Measurements from ENCODE around the gene JUNB.

Gene JUNB

DNA sequence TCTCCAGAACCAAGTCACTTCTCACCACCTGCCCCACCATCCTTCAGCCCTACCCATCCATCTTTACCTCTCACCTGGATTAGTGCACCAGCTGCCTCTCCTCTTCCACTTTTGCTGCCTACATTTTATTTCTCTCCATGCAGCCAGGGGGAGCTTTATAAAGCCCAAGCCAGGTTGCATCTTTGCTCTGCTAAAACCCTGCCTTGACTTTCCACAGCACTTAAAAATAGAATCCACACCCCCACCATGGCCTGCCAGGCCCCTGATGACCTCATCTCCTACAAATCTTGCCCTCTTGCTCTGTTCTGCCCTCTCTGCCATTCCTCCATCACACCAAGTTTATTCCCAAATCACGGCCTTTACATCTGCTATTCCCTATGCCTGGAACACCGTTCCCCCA is 17.7 kb upstream of the JUNB start:
- H3K27ac ChIP-seq, result no peak overlapping the region
- no peak for TF ChIP-seq ZFX (IDR thresholded peaks at IDR 0.05)
- TF ChIP-seq, protein P1, sequence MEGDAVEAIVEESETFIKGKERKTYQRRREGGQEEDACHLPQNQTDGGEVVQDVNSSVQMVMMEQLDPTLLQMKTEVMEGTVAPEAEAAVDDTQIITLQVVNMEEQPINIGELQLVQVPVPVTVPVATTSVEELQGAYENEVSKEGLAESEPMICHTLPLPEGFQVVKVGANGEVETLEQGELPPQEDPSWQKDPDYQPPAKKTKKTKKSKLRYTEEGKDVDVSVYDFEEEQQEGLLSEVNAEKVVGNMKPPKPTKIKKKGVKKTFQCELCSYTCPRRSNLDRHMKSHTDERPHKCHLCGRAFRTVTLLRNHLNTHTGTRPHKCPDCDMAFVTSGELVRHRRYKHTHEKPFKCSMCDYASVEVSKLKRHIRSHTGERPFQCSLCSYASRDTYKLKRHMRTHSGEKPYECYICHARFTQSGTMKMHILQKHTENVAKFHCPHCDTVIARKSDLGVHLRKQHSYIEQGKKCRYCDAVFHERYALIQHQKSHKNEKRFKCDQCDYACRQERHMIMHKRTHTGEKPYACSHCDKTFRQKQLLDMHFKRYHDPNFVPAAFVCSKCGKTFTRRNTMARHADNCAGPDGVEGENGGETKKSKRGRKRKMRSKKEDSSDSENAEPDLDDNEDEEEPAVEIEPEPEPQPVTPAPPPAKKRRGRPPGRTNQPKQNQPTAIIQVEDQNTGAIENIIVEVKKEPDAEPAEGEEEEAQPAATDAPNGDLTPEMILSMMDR (conservative IDR thresholded peaks at IDR 0.05), result peak; percentile 21; the same call in 1 of the 2 replicates

DNA sequence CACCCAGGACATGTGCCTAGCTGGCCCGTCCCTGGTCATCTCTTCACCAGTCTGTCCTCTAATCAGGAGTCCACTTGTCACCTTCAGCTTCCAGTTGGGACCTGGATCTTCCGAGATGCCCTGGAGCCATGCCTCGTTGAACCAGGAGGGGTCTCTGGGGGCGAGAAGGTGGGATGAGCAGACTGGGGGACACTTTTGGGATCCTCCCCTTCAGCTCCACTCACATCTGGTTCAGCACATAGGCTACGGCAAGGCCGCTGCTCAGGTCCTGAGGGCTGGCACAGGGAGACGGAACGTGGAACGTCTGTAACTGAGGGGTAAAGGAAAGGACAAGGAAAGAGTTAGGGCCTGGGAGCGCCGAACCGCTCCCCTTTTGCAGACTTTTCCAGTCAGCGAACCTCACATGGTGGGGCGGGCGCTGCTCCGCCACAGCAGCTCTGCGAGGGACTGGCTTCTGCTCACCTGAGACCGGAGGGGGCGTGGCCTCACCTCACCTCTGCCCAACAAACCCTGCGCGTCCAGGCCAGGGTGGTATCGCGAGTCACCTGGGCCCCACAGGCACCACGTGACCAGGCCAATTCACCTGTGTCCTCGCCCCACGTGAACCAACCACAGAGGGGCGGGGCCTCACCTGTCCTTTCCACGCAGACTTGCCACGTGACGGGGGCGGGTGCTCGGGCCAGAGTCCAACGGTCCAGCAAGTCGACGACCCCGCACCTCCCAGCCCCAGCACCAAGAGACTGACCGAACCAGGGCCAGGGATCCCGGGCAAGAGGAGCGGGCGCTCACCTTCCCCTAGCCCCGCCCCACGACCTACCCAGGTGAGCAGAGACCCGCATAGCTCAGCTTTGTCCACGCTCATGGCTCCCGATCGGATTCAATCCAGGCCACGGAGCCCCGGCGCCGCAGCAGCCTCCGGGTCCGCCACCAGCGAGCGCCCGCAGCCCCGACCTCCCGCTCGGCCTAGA is 16.4 kb upstream of the JUNB start, which contains the start of gene HOOK2:
TSS of gene HOOK2 (minus strand) at position 965 of the 968 bp plus-strand sequence. CDS start at position 862, 103 bp downstream.
- peak within 1 kb of the TSS; percentile 85 for H3K27ac ChIP-seq
- TF ChIP-seq ZFX (IDR thresholded peaks at IDR 0.05), result peak; percentile 45; the same call in 1 of the 2 replicates
- TF ChIP-seq, protein P1 (conservative IDR thresholded peaks at IDR 0.05), result no peak

DNA sequence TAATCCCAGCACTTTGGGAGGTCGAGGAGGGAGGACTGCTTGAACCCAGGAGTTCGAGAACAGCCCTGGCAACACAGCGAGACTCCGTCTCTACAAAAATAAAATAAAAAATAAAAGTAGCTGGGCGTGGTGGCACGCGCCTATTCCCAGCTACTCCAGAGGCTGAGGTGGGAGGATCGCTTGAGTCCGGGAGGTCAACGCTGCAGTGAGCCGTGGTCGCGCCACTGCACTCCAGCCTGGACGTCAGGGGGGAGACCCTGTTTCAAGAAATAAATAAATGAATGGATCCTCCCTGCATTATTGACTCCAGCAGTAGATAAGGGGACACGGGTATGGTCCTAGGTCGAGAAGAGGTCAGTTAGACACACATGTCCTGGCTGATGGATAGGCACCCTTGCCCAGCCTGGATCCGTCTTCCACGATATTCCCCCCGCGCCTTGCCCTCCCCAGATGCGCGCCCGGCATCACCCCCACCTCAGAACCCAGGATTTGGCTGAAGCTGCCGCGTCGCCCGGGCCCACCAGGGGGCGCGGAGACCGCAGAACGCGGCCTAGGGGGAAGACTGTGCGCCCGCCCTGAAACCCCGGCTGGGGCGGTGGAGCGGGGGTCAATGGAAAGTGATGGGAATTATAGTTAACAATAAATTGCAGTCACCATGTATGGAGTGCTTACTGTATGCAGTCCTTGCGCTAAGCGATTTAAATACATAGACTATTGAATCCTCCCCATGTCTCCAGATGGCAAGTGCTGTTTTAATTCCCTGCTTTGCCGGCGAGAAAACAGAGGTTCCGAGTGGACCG is 13.9 kb upstream of the JUNB start:
- peak overlapping the region; percentile 12; the same call in 1 of the 2 replicates for H3K27ac ChIP-seq

DNA sequence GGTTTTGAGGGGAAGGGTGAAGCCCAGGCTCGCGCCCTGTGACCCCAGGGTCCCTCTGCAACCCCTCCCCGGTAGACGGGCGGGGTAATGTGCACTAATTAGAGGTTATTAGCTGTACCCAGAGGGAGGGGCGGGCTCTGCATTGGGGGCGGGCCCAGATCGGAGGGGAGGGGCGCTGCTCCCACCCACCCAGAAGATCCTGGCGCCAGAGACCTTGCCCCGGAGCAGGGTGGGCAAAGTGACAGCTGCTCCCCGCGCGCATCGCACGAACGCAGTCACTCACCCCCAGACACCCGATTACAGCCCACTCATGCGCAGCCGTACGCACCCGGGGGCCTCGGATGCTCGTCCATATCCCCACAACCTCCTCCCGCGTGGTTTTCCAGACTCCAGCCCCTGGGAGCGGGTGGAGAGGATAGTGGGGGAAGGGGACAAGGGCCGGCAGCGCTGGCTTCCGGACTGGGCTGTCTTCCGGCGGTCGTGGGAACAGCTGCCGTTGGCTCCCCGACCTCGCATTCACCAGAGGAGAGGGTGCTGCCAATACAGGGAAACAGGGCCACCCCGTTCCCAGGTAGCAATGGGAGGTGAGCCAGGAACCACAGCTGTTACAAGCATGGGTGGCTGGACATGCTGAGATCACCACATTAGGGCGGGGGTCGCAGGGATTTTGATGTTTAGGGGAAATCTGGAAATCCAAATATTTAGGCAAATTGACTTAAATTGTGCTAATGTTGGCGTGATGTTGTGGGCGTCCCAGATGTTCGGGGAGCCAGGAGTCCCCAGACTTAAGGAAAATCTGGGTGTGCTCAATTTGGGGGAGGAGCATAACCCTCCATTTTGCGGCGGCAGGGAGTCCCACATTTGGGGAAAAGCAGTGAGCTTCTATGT is 13.0 kb upstream of the JUNB start:
- TF ChIP-seq ZFX (IDR thresholded peaks at IDR 0.05), result no peak
- TF ChIP-seq, protein P1 (conservative IDR thresholded peaks at IDR 0.05), result no peak
- H3K27ac ChIP-seq, result peak overlapping the region; percentile 12; the same call in 1 of the 2 replicates

More for the DNA sequence above, 13.9 kb upstream of the JUNB start:
- no peak; the same call in 1 of the 2 replicates for TF ChIP-seq ZFX (IDR thresholded peaks at IDR 0.05)
- TF ChIP-seq, protein P1 (conservative IDR thresholded peaks at IDR 0.05), result peak; percentile 98

DNA sequence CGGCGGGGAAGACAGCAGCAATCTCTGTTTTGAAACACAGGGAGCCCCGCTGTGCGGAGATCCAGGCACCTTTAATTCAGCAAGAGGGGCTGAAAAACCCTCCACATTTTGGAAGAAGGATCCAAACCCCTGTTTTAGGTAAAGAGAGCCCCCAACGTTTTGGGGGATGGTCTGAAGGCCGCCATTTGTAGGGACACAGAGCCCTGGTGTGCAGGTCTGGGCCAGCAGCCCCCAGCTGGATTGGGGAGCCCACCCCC is 12.5 kb upstream of the JUNB start:
- no peak for TF ChIP-seq ZFX (IDR thresholded peaks at IDR 0.05)
- TF ChIP-seq, protein P1 (conservative IDR thresholded peaks at IDR 0.05), result no peak
- H3K27ac ChIP-seq, result no peak overlapping the region

DNA sequence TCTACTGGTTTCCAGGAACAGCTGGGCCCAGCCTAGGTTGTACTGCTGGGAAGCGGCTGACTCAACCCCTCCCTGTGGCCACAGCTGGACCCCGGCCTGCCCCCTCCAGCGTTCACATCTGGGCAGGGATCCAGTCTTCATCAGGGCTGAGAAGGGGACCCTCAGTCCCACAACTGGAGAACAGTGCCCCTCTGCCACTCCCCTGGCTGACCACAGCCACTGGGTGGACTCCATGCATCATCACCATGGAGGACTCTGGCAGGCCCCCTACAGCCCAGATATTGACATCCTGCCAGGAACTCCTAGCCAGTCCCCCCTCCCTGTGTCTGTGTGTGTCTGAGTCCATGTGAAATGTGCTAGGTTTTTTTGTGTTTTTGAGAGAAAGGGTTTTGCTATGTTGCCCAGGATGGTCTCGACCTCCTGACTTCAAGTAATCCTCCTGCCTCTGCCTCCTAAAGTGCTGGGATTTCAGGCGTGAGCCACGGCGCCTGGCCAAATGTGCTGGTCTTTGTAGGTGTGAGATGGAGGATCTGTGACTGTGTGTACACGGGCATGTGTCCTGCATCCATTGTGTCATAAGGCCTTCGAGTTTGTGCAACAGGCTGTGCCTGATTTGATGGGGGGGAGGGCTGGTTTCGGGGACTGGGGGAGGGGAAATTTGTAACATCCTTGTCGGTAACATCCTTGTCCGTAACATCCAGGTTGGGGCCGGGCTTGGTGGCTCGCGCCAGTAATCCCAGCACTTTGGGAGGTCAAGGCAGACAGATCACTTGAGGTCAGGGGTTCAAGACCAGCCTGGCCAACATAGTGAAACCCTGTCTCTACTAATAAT is 11.9 kb upstream of the JUNB start:
- H3K27ac ChIP-seq, result no peak overlapping the region
- TF ChIP-seq ZFX (IDR thresholded peaks at IDR 0.05), result no peak
- TF ChIP-seq, protein P1 (conservative IDR thresholded peaks at IDR 0.05), result no peak

Data from C4-2B (cell line).